ENCODE results near the gene AIG1. TPM values are rescaled to one million over a fixed set of nuclear protein-coding genes. Genes with fewer than 3 reads are reported as not detected.

AIG1 gene
- polyA plus RNA-seq, 3 donors, result 10.4 to 30.2 (median 23.8) TPM

DNA sequence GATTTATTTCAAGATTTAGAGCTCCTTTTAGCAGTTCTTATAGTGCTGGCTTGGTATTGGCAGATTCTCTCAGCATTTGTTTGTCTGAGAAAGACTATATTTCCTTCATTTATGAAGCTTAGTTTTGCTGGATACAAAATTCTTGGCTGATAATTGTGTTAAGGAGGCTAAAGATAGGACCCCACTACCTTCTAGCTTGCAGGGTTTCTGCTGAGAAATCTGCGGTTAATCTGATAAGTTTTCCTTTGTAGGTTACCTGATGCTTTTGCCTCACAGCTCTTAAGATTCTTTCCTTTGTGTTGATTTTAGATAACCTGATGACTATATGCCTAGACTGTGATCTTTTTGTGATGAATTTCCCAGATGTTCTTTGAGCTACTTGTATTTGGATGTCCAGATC, 114.3 kb downstream of the AIG1 start:
- WGBS, 3 donors, result 88 to 97% (median 89%) methylated on average over 1 of the region's 1 CpG
- H3K27ac ChIP-seq (ENCODE audit: low read depth, low read length), result no peak overlapping the region

GRCh38 chr6:143176090-143177021, 115.7 kb downstream of the AIG1 start:
- H3K27ac ChIP-seq (ENCODE audit: low read depth, low read length), result no peak overlapping the region
- WGBS, 3 donors, result 86 to 95% (median 86%) methylated on average over 12 of the region's 12 CpGs

- WGBS, 3 donors, result 90 to 97% (median 94%) methylated on average over 4 of the region's 4 CpGs
These were observed 117.0 kb downstream of the AIG1 start for GRCh38 chr6:143177706-143178105.

GRCh38 chr6:143179096-143179495, 118.4 kb downstream of the AIG1 start:
- WGBS, 3 donors, result 94 to 98% (median 95%) methylated on average over 3 of the region's 3 CpGs
- H3K27ac ChIP-seq (ENCODE audit: low read depth, low read length), result no peak overlapping the region

More at GRCh38 chr6:143177706-143178105, 117.0 kb downstream of the AIG1 start:
- H3K27ac ChIP-seq (ENCODE audit: low read depth, low read length), result no peak overlapping the region

GRCh38 chr6:143179901-143180612, 119.4 kb downstream of the AIG1 start:
- 57 to 78% (median 60%) methylated on average over 3 of the region's 3 CpGs for WGBS, 3 donors

DNA sequence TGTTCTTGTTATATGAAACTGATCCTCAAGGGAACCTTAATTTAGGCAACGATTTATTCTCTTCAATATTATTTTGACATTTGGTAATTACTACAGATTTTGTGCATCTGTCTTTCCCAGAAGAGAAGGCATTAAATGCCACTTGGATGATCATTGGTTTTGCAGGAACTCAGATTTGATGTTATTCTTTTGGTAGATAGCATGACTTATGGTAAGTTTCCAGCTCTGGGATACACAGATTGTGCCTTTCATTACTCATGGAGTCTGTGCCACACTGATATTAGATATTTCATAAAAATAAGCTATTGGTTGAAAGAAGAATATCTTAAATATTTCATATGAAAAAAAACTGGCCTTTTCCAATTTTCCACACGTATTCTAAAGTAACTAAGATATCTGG, 120.1 kb downstream of the AIG1 start:
- WGBS, 3 donors, result 66 to 89% (median 66%) methylated on average over 2 of the region's 2 CpGs
- H3K27ac ChIP-seq (ENCODE audit: low read depth, low read length), result no peak overlapping the region

More at GRCh38 chr6:143179901-143180612, 119.4 kb downstream of the AIG1 start:
- H3K27ac ChIP-seq (ENCODE audit: low read depth, low read length), result no peak overlapping the region

DNA sequence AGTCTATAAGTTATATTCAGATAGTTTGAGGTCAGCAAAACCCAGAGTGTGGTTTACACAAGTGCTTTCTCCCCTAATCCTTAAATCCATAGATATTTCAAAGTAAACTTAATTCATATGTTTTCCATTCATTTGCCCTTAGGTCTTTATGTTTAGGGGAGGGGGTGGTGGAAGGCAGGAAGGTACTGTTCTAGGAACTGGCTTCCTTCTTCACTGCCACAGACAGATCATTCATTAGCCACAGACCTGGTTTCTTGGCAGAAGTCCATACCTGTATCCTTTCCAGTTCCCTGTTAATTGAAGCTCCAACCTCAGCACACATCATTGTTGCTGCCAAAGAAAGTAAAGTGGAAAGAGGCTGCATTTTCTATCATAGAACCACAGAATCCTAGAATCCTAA, 123.0 kb downstream of the AIG1 start:
- no peak overlapping the region for H3K27ac ChIP-seq (ENCODE audit: low read depth, low read length)

DNA sequence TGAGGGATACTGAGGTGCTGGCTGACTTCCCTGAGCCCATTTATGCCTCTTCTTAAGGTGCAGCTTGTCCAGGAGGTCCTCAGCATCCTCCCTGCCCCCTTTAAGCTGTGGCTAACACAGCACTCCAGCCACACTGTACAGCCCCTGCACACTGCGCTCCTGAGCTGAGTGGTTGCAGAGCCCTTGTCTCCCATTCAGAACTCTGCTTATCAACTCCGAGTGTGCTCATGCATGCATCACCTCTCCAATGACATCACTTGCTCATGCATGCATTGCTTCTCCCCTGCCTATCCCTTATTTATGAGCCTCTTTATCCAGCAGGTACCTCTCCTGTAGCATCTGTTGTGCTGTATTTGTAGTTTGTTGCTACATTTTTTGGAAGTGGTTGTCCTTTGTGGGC, 124.6 kb downstream of the AIG1 start:
- H3K27ac ChIP-seq (ENCODE audit: low read depth, low read length), result no peak overlapping the region
- WGBS, 3 donors, result 93 to 94% (median 93%) methylated on average over 2 of the region's 2 CpGs

DNA sequence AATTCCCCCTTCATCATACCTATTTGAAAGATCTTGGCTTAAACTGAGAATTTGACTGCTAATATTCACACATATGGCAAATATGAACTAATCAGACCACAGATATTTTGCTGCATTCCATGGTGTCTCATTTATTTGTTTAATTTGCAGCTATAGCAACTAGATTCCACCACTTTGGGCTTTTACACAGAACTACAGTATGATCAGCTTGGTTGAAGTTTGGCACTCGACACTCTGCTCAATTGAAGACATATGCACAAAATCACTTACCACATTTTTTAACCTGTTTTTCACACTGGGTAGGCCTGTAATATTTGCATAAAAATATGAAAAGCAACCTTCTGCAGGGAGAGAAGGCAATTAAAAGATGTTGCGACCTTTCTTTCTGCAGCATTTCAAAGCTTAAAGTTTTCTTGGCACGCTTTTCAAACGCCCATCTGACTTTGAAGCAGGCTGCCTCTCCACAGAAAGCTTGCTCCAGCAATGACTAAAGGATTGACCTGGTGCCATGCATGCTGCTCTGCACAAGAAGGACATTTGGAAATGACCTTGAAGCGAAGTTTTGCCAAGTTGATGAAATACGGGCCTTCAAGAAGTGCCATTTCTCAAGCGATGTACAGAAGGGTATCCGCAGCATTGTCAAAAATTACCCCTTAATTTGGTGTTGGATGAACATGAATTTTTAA, 126.7 kb downstream of the AIG1 start:
- WGBS, 3 donors, result 62 to 71% (median 70%) methylated on average over 8 of the region's 8 CpGs
- H3K27ac ChIP-seq (ENCODE audit: low read depth, low read length), result no peak overlapping the region

DNA sequence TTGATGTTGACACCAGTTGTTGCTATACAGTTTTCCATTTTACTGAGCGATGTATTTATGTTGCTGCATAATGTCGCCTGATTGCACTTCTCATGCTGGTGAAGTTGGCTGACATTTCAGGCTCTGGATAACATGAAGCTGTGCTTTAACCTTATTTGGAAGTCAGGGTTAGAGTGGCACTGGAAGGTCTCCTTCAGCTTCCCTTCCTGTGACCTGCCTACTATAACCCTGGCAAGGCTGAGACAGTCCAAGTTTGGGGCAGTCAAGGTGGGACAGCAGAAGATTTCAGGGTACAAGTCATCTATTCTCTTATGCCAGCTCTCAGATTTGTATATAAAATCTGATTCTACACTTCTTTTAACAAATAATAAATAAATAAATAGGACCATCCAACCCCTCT, 127.6 kb downstream of the AIG1 start:
- 94 to 100% (median 96%) methylated on average over 2 of the region's 2 CpGs for WGBS, 3 donors
- H3K27ac ChIP-seq (ENCODE audit: low read depth, low read length), result no peak overlapping the region

DNA sequence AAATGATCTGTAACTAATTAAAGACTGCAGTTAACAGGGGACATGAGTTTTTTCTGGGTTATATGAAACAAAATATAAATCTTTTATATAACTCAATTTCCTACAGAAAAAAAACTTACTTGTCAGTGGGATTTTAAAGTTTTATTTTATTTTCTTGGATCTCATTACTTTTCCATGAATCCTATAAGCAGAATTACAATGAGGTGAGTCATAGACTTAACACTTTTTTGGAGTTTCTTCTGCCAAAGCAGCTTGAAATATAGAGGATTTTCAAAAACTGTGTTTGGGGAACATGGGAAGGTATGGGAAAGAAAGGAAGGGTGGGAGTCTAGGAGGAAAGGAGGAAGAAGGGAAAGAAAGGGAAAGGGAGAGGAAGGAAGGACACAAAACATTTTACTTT, 130.7 kb downstream of the AIG1 start:
- H3K27ac ChIP-seq (ENCODE audit: low read depth, low read length), result no peak overlapping the region

GRCh38 chr6:143192766-143193165, 132.1 kb downstream of the AIG1 start:
- H3K27ac ChIP-seq (ENCODE audit: low read depth, low read length), result no peak overlapping the region

DNA sequence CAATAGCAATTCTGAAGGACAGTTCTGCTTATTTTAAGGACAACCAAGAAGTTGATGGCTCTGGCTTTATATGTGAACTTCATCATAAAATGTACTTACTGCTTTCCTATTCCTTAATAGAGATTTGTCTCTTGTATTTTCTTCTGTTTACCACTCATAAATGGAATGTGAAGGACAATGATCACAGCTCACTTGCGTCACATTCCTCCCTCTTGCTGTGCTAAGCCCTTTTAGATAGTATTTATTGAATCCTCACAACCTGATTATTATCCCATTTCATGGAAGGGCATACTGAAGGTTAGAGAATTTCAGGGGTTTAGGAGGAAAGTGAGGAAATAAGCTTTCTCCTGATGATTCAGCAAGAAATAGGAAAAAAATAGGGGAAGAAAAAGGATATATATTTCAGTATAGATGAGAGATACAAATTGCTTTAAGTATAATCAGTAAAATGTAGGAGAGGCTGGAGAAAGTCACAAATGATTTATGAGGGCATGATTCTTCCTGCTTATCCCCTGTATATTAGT, 132.9 kb downstream of the AIG1 start:
- 95 to 100% (median 97%) methylated on average over 1 of the region's 1 CpG for WGBS, 3 donors
- H3K27ac ChIP-seq (ENCODE audit: low read depth, low read length), result no peak overlapping the region

DNA sequence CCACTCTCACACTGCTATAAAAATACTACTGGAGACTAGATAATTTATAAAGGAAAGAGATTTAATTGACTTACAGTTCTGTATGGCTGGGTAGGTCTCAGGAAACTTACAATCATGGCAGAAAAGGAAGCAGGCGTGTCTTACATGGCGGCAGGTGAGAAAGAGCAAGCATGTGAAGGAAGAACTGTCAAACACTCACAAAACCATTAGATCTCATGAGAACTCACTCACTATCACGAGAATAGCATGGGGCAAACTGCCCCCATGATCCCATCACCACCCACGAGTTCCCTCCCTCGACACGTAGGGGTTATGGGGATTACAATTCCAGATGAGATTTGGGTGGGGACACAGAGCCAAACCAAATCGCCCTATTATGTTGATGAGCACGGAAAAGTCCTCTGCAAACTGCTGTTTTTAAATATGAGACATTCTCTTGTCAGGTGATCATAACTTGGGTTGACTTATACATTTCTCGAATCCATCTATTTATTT, 133.5 kb downstream of the AIG1 start:
- WGBS, 3 donors, result 95 to 96% (median 96%) methylated on average over 9 of the region's 9 CpGs
- H3K27ac ChIP-seq (ENCODE audit: low read depth, low read length), result no peak overlapping the region

- H3K27ac ChIP-seq (ENCODE audit: low read depth, low read length), result no peak overlapping the region
- WGBS, 3 donors, result 56 to 80% (median 73%) methylated on average over 10 of the region's 10 CpGs
These were observed 134.7 kb downstream of the AIG1 start for GRCh38 chr6:143195349-143195845.

DNA sequence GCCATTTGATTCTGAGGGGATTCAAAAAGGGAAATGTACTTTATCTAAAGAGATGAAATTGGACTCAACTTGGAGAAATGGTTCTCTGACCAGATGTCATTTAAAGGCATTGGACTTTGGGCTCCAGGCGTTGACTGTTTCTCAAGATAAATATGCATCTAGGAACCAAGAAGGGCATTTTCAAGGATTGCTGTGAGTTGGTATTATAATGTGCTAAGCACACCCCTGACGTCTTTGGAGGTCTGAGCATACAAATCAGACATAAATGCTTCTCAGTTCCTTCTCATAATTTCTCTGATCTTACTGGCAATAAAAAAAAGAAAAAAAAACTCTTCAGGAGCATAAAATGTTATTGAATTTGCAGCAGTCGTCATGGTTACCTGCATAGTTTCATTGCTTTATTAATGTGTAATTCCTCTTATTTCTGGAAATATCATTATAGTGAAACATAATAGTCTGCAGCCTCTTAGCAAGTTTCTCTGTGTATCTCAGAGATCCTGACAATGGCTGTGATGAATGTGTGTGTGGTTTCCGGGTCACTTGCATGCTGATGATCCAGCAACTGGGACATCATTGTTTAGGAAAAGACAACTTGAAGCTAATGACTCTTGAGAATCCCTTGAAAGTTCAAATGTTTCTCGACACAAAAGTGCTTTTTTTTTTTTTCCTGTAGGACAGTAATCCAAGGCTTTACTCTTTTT, 136.0 kb downstream of the AIG1 start:
- WGBS, 3 donors, result 58 to 72% (median 69%) methylated on average over 5 of the region's 5 CpGs
- H3K27ac ChIP-seq (ENCODE audit: low read depth, low read length), result no peak overlapping the region

DNA sequence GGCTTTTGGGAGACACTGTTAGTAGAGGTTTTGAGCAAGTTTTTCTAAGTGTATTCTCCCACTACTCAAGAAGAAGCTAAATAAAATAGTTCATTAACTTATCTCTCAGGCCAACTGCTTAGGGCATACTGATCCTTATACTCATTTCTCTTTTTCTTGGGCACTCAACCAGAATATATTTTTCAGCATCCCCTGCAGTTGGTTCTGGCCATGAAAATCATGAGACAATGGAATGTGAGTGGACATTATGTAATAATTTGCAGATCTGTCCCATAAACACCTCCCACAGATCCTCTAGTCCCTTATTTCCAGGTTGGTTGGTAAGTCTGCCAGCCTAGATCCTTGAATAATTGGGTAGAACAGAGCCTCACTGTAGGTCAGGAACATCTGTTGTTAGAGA, 136.7 kb downstream of the AIG1 start:
- no peak overlapping the region for H3K27ac ChIP-seq (ENCODE audit: low read depth, low read length)

GRCh38 chr6:143198312-143198711, 137.6 kb downstream of the AIG1 start:
- no peak overlapping the region for H3K27ac ChIP-seq (ENCODE audit: low read depth, low read length)
- WGBS, 3 donors, result 58 to 75% (median 59%) methylated on average over 5 of the region's 5 CpGs
